ENCODE data around the gene FOSL1.

GRCh38 chr11:65865550-65866172, 34.5 kb downstream of the FOSL1 start:
- TF ChIP-seq POLR2A (IDR thresholded peaks at IDR 0.05; ENCODE audit: borderline replicate concordance, extremely low read depth, insufficient read depth, insufficient read length) (no peak), YY1 (IDR thresholded peaks at IDR 0.05; ENCODE audit: extremely low read depth, insufficient replicate concordance, low read depth, low read length) (no peak), SP1 (IDR thresholded peaks at IDR 0.05; ENCODE audit: low read depth) (no peak)
